Activated CD8-positive, alpha-beta memory T cell treated with anti-CD3 and anti-CD28 coated beads for 36 hours (primary cell): ENCODE measurements around the gene MARVELD3. TPM values are rescaled to one million over a fixed set of nuclear protein-coding genes. Genes with fewer than 3 reads are reported as not detected.
"Not testable (repeated sequence)": the region's sequence is repeated elsewhere in the genome, so short reads cannot be mapped to it uniquely, and the experiment has no call there.

Experiments used
- CTCF ChIA-PET: fragments of 350-600 bp; sonication (Branson Sonifier 250); formaldehyde crosslinking; loops from one replicate; lab custom pipeline; 2021; ENCODE audit warnings: antibody characterized with exemption; lab: Charles Lee
- POLR2A ChIA-PET: fragments of 350-600 bp; sonication (Branson Sonifier 250); formaldehyde crosslinking; loops from one replicate; lab custom pipeline; 2021; ENCODE audit warnings: antibody characterized with exemption; lab: Charles Lee
- total RNA-seq, 2 experiments: library from RNA; stranded (reverse); gene quantifications; one replicate each; pipeline ENCODE4 v1.2.3, GENCODE V29; 2021

MARVELD3 gene
- total RNA-seq, 2 experiments from 2014 or later, result not detected

DNA sequence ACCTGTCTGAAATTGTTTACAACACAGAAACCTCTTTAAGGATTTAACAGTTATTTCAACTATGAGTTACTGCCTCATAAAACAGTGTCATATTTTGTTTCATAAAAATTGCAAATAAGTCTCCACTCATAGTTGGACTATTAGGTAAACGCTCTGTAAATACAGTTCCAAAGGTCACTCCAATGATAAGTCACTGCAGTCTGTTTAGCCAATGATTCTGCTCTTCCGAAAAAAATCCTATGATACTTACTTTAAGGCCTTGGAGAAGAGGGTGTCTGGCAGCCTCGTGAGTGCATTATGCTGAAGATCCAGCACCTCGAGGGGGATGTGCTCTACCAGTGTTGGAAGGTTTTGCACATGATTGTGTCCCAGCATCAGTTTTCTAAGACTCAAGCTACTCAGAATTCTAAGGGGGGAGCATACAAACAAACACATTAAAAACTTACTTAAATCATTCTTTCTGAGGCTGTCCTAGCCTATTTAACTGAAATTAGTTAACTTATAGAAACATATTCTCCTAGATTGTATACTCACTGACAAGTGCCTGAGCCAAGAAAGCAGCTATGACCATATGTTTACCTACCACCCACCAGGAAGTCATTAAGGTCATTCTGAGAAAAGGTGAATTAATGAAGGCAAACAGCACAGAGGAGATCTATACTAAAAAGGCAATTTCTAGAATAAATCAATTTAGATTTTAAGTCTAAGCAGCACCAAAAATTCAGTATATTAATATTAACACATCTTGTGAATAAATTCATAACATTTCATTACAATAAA lies 41.1 kb downstream of the MARVELD3 start:
- ChIA-PET POLR2A (no interaction called here), CTCF (no interaction called here)

DNA sequence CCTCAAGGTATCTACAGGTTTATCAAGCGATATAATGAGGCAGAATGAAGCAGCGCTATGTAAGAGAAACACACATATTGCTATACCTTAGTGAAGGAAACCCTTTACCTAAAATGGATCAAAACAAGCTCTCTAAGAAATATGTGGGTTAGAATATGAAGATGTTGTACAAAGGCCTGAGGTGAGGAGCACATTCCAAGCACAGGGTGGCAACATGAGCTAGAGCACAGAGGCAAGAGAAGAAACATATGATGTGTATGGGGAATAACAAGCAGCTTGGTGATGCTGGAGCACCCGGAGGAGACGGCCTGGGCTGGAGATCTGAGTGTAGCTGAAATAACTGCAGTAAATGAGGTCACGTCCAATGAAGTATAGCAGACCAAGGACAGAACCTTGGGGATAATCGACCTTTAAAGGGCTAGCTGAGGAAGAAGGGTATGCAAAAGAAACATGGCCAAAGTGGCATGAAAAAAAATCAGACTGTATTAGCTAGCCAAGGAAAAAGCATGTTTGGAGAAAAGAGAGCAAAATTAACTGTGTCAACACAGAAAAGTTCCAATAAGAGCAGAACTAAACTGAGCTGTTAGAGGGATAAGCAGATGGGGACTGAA lies 44.0 kb downstream of the MARVELD3 start:
- ChIA-PET CTCF (no interaction called here), POLR2A (no interaction called here)

DNA sequence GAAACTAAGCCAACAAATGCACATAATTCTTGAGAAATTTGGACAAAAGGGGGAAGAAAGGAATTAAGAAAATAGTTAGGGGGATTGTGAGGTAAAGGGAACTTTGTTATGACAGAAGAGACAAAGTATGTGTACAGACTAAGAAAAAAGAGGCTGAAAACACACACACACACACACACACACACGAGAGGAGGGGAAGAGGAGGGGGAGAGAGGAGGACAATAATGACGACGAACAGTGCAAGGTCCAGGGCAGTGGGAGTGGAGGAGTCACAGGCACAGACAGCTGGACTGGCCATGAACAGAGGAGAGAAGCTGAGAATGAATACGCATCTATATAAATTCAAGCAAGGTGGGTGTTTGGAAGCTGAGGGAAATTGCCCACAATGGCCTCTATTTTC lies 44.6 kb downstream of the MARVELD3 start:
- ChIA-PET CTCF (no interaction called here), POLR2A (no interaction called here)

DNA sequence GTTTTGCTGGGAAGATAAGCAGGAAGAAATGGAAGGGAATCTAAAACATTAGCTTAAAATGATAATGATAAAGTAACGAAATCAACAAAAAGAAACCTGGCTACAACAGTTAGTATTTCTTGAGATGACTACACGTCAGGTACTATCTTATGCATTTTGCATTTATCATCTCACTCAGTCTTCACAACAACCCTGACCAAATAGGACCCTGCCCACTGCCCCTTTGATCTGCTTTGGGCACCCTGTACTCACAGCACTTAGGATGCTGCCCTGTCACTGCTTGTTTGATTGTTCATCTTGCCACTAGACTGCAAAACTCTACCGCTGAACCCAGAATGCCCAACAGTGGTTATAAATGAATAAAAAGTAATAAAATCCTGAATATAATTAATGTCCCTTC lies 45.2 kb downstream of the MARVELD3 start:
- ChIA-PET CTCF (no interaction called here), POLR2A (no interaction called here)

DNA sequence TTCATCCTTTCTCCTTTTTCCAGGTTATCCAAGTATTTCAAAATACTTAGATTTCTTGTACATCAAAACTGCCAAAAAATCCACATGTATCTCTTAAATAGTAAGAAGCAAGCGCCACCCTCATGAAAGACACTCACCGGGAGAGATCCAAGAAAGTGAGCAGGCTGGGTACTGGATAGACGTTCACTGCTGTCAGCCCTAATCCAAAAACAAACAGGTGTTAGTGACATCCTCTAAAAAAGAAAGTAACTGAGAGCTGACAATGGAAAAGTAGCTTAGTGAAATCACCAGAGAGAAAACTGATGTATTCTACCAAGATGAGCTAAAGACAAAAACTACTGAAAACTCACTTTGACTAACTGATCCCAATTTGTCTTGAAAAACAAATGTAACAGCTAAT lies 46.1 kb downstream of the MARVELD3 start:
- ChIA-PET CTCF (interaction anchor here (0.6 kb wide), 1 partner anchor 114 kb away, joined by 3 read pairs; no protein-coding TSS in a partner anchor), POLR2A (no interaction called here)

DNA sequence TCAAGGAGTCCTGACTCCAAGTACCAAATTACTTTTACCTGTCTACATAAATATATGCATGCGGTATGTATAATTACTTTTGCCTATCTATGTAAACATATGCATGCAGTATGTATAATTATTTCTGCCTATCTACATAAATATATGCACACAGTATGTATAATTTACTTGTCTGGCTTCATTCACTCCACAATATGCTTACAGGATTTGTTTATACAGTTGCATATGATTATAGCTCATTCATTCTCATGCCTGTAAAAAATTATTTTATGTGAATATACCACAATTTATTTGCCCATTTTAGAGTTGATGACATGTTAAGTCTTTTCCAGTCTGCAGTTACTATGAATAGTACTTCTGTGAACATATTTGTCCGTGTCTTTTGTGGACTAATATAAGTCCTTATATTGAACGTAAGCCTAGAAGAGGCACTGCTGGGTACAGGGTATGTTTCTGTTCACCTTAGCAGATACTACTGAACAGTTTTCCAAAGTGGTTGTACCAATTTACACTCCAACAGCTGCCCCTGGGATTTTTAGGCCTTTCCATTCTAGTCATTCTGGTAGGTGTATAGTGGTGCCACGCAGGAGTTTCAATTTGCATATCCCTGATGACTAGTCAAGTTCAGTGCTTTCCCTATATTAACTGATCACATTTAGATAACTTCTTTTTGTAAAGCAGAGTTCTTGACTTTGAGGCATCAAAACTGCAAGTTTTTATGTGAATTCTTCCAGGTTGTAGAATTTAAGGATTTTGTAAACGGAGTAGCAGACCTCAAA lies 47.0 kb downstream of the MARVELD3 start:
- POLR2A ChIA-PET, result no interaction called here
- CTCF ChIA-PET, result no interaction called here

DNA sequence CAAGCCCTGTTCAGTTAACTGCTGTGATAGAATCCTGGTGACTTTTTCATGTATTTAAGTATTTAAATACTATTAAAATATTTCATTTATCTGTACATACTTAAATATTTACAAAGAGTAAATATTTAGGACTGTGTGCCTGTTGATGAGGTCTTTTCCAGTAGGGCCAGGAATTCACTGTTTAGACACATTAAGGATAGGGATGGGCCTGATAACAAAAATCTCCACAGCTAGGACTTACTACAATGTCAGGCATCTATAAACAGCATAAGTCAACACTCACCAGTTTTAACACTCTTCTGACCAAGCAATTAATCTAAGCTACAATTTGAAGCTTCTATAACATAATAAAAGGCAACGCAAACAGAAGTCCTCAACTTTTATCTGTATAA lies 47.6 kb downstream of the MARVELD3 start:
- ChIA-PET POLR2A (no interaction called here), CTCF (interaction anchor here (0.7 to 1.0 kb wide), 2 partner anchors 261 to 874 kb away, joined by 3 read pairs; no protein-coding TSS in a partner anchor)

DNA sequence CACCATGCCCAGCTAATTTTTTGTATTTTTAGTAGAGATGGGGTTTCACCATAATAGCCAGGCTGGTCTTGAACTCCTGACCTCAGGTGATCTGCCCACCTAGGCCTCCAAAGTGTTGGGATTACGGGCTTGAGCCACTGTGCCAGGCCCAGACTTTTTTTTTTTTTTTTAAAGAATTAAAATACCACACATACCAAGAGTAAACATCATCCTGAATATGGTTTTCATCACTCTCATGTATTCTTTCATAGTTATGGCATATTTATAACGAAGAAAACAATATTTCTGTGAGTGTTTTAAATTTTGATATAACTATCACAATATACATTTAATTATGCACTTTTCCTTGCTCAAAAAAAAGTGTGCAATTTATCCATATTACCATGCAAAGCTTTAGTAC lies 48.2 kb downstream of the MARVELD3 start:
- POLR2A ChIA-PET, result no interaction called here
- CTCF ChIA-PET, result interaction anchor here (0.7 to 1.0 kb wide), 2 partner anchors 261 to 874 kb away, joined by 3 read pairs; no protein-coding TSS in a partner anchor

DNA sequence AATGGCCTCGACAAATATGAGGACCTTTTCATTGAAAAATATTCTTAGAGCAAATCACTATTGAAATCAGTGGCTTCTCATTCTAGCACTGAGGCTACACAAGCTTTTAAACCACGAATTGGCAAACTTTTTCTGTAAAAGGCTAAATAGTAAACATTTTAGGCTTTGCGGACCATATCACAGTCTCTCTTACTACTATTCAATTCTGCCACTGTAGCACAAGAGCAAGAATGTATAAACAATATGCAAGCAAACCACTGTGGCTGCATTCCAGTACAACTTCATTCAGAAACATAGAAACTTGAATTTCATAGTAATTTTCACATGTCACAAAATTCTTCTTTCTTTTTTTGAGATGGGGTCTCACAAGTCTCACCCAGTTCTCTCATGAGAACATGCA lies 49.4 kb downstream of the MARVELD3 start:
- ChIA-PET POLR2A (no interaction called here), CTCF (no interaction called here)

DNA sequence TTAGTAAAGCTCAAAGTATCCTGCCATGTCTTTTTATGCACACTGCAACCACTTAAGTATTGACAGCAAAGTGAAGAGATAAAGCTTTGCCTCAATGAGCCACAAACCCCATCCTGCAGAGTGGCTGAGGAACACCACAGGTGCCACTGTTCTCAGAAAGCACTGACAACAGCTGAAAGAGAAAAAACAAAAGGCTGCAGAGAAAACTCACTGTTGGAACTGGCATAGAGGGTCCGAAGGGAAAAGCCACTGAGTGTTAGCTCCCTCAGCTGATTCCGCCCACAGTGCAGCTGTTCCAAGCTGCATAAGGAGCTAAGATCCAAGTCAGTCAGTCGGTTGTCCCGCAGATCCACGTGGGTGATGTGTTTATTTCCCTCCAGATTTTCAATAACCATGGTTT lies 50.3 kb downstream of the MARVELD3 start:
- POLR2A ChIA-PET, result no interaction called here
- CTCF ChIA-PET, result no interaction called here

DNA sequence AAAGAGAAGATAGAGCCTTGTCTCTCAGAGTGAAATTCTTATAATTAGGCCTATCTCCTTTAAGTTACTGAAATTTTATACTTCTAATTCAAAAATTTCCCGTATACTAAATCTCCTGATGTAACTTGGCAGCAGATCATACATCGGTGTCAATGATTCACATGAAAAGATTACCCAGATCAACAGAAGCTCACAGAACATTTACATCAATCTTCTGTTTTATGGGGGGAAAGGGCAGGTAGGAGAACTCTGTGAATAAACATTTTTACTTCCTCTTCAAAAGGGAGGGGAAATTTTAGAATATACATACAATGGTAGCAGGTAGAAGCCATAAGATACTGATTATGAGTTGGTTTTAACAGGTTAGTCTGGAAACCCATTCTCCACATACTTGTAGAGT lies 55.4 kb downstream of the MARVELD3 start:
- CTCF ChIA-PET, result no interaction called here
- POLR2A ChIA-PET, result no interaction called here

DNA sequence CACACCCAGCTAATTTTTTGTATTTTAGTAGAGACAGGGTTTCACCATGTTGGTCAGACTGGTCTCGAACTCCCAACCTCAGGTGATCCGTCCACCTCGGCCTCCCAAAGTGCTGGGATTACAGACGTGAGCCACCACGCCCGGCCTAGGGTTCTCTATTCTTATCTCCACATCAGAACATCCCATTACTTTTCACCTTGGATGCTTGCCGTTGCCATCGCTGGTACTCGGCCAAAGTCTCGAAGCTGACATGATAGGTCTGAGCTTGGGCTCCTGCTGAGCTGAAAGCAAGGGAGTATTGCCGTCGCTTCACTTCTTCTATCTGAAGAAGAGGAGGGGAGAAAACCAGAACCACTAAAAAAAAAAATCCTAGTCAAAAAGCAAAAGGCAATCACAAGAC lies 58.3 kb downstream of the MARVELD3 start:
- POLR2A ChIA-PET, result not testable (repeated sequence)
- CTCF ChIA-PET, result interaction anchor here (0.7 to 1.3 kb wide), 3 partner anchors 199 to 986 kb away, joined by 3 to 4 read pairs (median 3); no protein-coding TSS in a partner anchor

Other genes starting within 250 kb of the MARVELD3 start
- gene TLE7, start 184.1 kb upstream of the MARVELD3 start, total RNA-seq, result not detected
- 1 to 10 TPM; 8.7 to 9.9 TPM for gene ZNF23, start 163.9 kb upstream of the MARVELD3 start, total RNA-seq
- 1 to 10 TPM; 2.7 to 4.0 TPM for gene ZNF19, start 136.9 kb upstream of the MARVELD3 start, total RNA-seq
- gene CHST4, start 99.8 kb upstream of the MARVELD3 start, total RNA-seq, result not detected
- not detected for gene TAT, start 49.1 kb upstream of the MARVELD3 start, total RNA-seq
- 10 to 100 TPM; 12.7 to 13.0 TPM for gene PHLPP2, start 98.5 kb downstream of the MARVELD3 start, total RNA-seq
- 10 to 100 TPM; 71.8 to 74.5 TPM for gene AP1G1, start 182.7 kb downstream of the MARVELD3 start, total RNA-seq
- gene ATXN1L, start 219.8 kb downstream of the MARVELD3 start, total RNA-seq, result 10 to 100 TPM; 16.5 to 16.6 TPM